Skeletal muscle satellite cell (primary cell): ENCODE measurements around the gene CTH.
A peak's percentile ranks its signal among the peaks of the same experiment; 100 is the strongest.
"Not testable (repeated sequence)": the region's sequence is repeated elsewhere in the genome, so short reads cannot be mapped to it uniquely, and the experiment has no call there.

ENCODE experiments used
- H3K27me3 ChIP-seq: 2 replicates; pipeline ENCODE4 v1.7.0; 2013; ENCODE audit warnings: low read length; ENCODE audit not compliant: control insufficient read depth, insufficient read depth
- H3K36me3 ChIP-seq: 2 replicates; pipeline ENCODE4 v1.7.0; 2013; ENCODE audit warnings: mild to moderate bottlenecking, control low read depth, low read length; ENCODE audit not compliant: insufficient read depth
- H3K4me1 ChIP-seq: 2 replicates; pipeline ENCODE4 v1.7.0; 2013; ENCODE audit warnings: low read length; ENCODE audit not compliant: control insufficient read depth, insufficient read depth
- H3K4me2 ChIP-seq: 2 replicates; pipeline ENCODE4 v1.7.0; 2013; ENCODE audit warnings: mild to moderate bottlenecking, low read length
- H3K4me3 ChIP-seq: 2 replicates; pipeline ENCODE4 v1.7.0; 2013; ENCODE audit warnings: low read length
- H3K9ac ChIP-seq: 2 replicates; pipeline ENCODE4 v1.7.0; 2013; ENCODE audit warnings: mild to moderate bottlenecking, low read depth, low read length, moderate library complexity
- H3K9me3 ChIP-seq: replicated peaks from 2 replicates; pipeline ENCODE4 v1.7.0; 2013; ENCODE audit warnings: mild to moderate bottlenecking, control low read depth, low read length

The CTH gene

GRCh38 chr1:70411360-70411844 lies 334 bp downstream of the CTH start:
- no peaks in the 10 kb centered on the region for H3K27me3 ChIP-seq
- no peaks in the 10 kb centered on the region for H3K9me3 ChIP-seq
- no peaks in the 10 kb centered on the region for H3K36me3 ChIP-seq
- H3K4me1 ChIP-seq: peaks cover 9% of the 10 kb centered on the region
- peak overlapping the region; percentile 87 for H3K4me2 ChIP-seq
- peak overlapping the region; percentile 77 for H3K4me3 ChIP-seq
- peak overlapping the region; percentile 78 for H3K9ac ChIP-seq

DNA sequence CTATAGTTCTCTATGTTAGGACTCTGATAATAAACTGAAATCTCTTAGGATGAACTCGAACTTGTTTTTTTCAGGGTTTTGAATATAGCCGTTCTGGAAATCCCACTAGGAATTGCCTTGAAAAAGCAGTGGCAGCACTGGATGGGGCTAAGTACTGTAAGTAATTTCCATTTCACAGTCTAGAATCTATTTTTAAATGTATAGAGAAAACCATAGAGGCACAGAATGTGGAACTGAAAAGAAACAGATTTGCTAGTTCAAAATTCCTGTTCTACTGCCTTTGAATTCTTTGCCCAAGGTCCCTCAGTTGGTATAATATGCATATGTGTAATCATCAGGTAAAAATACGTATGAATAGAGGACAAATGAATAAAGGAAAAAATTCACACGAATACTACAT lies 4.8 kb downstream of the CTH start:
- Histone ChIP-seq H3K9me3 (no peaks in the 10 kb centered on the region), H3K4me1 (peaks cover 5% of the 10 kb centered on the region), H3K4me3 (no peak overlapping the region), H3K9ac (no peak overlapping the region), H3K4me2 (no peak overlapping the region), H3K27me3 (no peaks in the 10 kb centered on the region), H3K36me3 (no peaks in the 10 kb centered on the region)

GRCh38 chr1:70418973-70419734 lies 8.1 kb downstream of the CTH start:
- not testable (repeated sequence) for H3K4me2 ChIP-seq, H3K4me1 ChIP-seq, H3K36me3 ChIP-seq, H3K9me3 ChIP-seq, H3K9ac ChIP-seq, H3K4me3 ChIP-seq, H3K27me3 ChIP-seq

GRCh38 chr1:70420320-70420719 lies 9.3 kb downstream of the CTH start:
- H3K4me1 ChIP-seq: no peaks in the 10 kb centered on the region
- no peaks in the 10 kb centered on the region for H3K27me3 ChIP-seq
- H3K36me3 ChIP-seq: no peaks in the 10 kb centered on the region
- H3K4me2 ChIP-seq: no peak overlapping the region
- H3K9ac ChIP-seq: no peak overlapping the region
- no peak overlapping the region for H3K4me3 ChIP-seq
- no peaks in the 10 kb centered on the region for H3K9me3 ChIP-seq

- no peak overlapping the region for H3K4me3 ChIP-seq
- no peaks in the 10 kb centered on the region for H3K36me3 ChIP-seq
- no peak overlapping the region for H3K4me2 ChIP-seq
- H3K9me3 ChIP-seq: no peaks in the 10 kb centered on the region
- no peaks in the 10 kb centered on the region for H3K4me1 ChIP-seq
- no peak overlapping the region for H3K9ac ChIP-seq
- H3K27me3 ChIP-seq: no peaks in the 10 kb centered on the region
Observed at GRCh38 chr1:70426154-70427131, 15.4 kb downstream of the CTH start.

- no peaks in the 10 kb centered on the region for H3K9me3 ChIP-seq
- H3K9ac ChIP-seq: no peak overlapping the region
- no peak overlapping the region for H3K4me2 ChIP-seq
- H3K4me3 ChIP-seq: no peak overlapping the region
- H3K36me3 ChIP-seq: no peaks in the 10 kb centered on the region
- no peaks in the 10 kb centered on the region for H3K27me3 ChIP-seq
- H3K4me1 ChIP-seq: no peaks in the 10 kb centered on the region
Observed at GRCh38 chr1:70427976-70428375, 16.9 kb downstream of the CTH start.

DNA sequence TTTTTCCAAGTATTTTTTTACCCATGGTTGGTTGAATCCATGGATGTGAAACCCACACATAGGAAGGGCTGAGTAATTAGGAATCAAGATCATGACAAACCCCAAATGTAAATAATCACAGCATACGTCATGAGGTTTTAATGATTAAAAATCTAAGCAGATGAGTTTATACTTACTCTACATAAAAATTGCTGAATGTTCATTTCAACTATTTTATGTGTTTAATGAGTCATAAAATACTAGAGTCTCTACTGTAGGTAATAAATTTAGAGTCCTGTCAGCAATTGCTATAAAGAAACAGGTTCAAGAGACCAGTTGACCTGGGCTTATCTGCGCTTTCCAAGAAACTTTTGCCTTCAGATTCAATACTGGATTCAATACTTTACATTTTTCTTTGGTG lies 18.2 kb downstream of the CTH start:
- H3K4me3 ChIP-seq: no peak overlapping the region
- no peaks in the 10 kb centered on the region for H3K27me3 ChIP-seq
- no peak overlapping the region for H3K9ac ChIP-seq
- no peaks in the 10 kb centered on the region for H3K9me3 ChIP-seq
- H3K4me2 ChIP-seq: no peak overlapping the region
- H3K36me3 ChIP-seq: no peaks in the 10 kb centered on the region
- no peaks in the 10 kb centered on the region for H3K4me1 ChIP-seq

DNA sequence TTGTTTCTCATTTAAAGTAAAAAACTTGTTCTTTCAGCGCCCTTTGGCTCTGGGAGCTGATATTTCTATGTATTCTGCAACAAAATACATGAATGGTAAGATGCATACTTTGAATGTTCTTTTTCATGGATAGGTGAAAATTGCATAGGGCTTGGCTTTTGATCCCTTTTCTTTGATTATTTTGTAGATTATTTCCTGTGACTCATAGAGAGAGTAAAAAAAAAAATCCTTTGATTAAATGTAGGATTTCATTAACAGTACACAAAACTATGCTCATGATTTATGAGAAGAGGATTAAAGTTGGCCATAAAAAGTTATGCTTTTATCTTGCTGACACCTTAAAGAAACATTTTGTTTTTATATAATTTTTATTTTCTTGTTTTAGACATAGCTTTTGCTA lies 18.7 kb downstream of the CTH start:
- no peaks in the 10 kb centered on the region for H3K36me3 ChIP-seq
- H3K9ac ChIP-seq: no peak overlapping the region
- no peaks in the 10 kb centered on the region for H3K27me3 ChIP-seq
- H3K4me2 ChIP-seq: no peak overlapping the region
- no peaks in the 10 kb centered on the region for H3K4me1 ChIP-seq
- no peaks in the 10 kb centered on the region for H3K9me3 ChIP-seq
- no peak overlapping the region for H3K4me3 ChIP-seq

DNA sequence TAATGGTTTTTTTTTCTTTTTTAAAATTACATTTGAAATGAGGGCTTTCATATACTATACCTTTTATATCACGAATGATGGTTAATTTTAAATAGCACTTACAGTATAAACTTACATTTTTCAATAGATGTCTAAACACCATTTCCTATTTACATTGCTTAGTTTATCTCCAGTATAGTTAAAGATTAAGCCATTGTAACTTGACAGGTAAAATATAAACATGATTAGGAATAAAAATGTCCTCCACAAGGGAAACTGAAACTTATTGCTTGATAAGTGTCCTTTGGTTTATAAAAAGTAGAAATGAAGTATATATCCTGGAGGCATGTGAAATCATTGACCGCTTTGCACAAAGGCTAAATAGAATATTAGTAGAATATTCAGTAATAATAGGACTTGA lies 20.2 kb downstream of the CTH start:
- Histone ChIP-seq H3K9me3 (no peaks in the 10 kb centered on the region), H3K4me1 (no peaks in the 10 kb centered on the region), H3K36me3 (no peaks in the 10 kb centered on the region), H3K27me3 (no peaks in the 10 kb centered on the region), H3K4me2 (no peak overlapping the region), H3K4me3 (no peak overlapping the region), H3K9ac (no peak overlapping the region)

GRCh38 chr1:70431874-70432273 lies 20.8 kb downstream of the CTH start:
- no peak overlapping the region for H3K4me3 ChIP-seq
- no peak overlapping the region for H3K9ac ChIP-seq
- H3K9me3 ChIP-seq: no peaks in the 10 kb centered on the region
- no peaks in the 10 kb centered on the region for H3K36me3 ChIP-seq
- H3K4me1 ChIP-seq: no peaks in the 10 kb centered on the region
- no peaks in the 10 kb centered on the region for H3K27me3 ChIP-seq
- no peak overlapping the region for H3K4me2 ChIP-seq

DNA sequence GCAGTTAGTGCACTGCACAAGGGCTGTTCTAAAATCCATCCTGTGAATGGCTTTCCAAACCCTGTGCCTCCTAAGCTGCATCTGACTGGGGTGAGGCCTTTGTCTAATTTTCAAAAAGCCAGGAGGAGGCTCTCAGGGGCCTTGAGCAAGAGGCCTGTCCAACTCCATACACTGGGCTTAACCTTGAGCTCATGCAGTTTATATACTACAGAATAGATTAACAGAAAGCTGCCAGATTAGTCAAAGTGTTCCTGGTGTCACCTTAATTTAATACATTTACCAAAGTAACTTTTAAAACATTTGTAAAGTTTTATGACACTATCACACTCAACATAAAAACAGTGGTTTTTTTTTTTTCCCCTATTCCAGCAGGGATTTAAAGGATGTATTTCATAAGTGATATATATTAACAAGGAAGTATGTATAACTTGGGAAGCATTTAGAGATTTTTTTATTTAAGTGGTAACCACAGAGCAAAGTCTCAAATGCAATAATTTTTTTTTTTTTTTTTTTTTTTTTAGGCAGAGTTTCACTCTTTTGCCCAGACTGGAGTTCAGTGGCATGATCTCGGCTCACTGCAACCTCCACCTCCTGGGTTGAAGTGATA lies 23.3 kb downstream of the CTH start:
- H3K9me3 ChIP-seq: no peaks in the 10 kb centered on the region
- no peak overlapping the region for H3K4me2 ChIP-seq
- no peaks in the 10 kb centered on the region for H3K27me3 ChIP-seq
- H3K4me1 ChIP-seq: no peaks in the 10 kb centered on the region
- no peaks in the 10 kb centered on the region for H3K36me3 ChIP-seq
- H3K4me3 ChIP-seq: no peak overlapping the region
- H3K9ac ChIP-seq: no peak overlapping the region
